CD4-positive, alpha-beta memory T cell (primary cell): ENCODE measurements around the gene CAPN10. TPM values are rescaled to one million over a fixed set of nuclear protein-coding genes. Genes with fewer than 3 reads are reported as not detected.
"Not testable (repeated sequence)": the region's sequence is repeated elsewhere in the genome, so short reads cannot be mapped to it uniquely, and the experiment has no call there.

ENCODE experiments used
- CTCF ChIA-PET: fragments of 350-600 bp; sonication (Branson Sonifier 250); formaldehyde crosslinking; loops from one replicate; lab custom pipeline; 2021; ENCODE audit warnings: inconsistent platforms; ENCODE audit not compliant: partially characterized antibody; lab: Charles Lee
- POLR2A ChIA-PET: fragments of 350-600 bp; sonication (Branson Sonifier 250); formaldehyde crosslinking; loops from one replicate; lab custom pipeline; 2021; ENCODE audit not compliant: partially characterized antibody; lab: Charles Lee
- DNase-seq, 5 donors: peaks; one replicate each; pipeline versions ENCODE4 v3.0.0 to v3.0.0-alpha.2; 2020 to 2022; ENCODE audit warnings: mixed read lengths in 1 of 5
- H3K27ac ChIP-seq: one replicate; pipeline ENCODE4 v1.7.0; 2013; ENCODE audit warnings: low read depth, low read length
- H3K27me3 ChIP-seq: 2 replicates; pipeline ENCODE4 v1.7.0; 2013; ENCODE audit warnings: mild to moderate bottlenecking, low read length, moderate library complexity; ENCODE audit not compliant: insufficient read depth
- H3K36me3 ChIP-seq: 2 replicates; pipeline ENCODE4 v1.7.0; 2013; ENCODE audit warnings: mild to moderate bottlenecking, low read length, moderate library complexity; ENCODE audit not compliant: insufficient read depth
- H3K4me1 ChIP-seq: 2 replicates; pipeline ENCODE4 v1.7.0; 2013; ENCODE audit warnings: mild to moderate bottlenecking, low read length, moderate library complexity; ENCODE audit not compliant: insufficient read depth
- H3K4me3 ChIP-seq, 2 donors: one replicate each; pipeline ENCODE4 v1.7.0; 2013; ENCODE audit warnings: low read length in 2 of 2, mild to moderate bottlenecking in 1 of 2
- H3K9me3 ChIP-seq, 2 donors: one replicate each; pipeline ENCODE4 v1.7.0; 2013; ENCODE audit warnings: low read length in 2 of 2, control low read depth in 1 of 2; ENCODE audit not compliant: control insufficient read depth in 1 of 2
- H3K27ac Mint-ChIP-seq, 7 donors: one replicate each; pipeline ENCODE4 v1.8.0; 2020 to 2021; ENCODE audit warnings: mixed read lengths in 7 of 7, mild to moderate bottlenecking in 6 of 7, inconsistent platforms in 3 of 7, moderate library complexity in 3 of 7
- H3K27me3 Mint-ChIP-seq, 2 donors: one replicate each; pipeline ENCODE4 v1.8.0; 2020 to 2021; ENCODE audit warnings: mixed read lengths in 2 of 2
- H3K36me3 Mint-ChIP-seq, 2 donors: one replicate each; pipeline ENCODE4 v1.8.0; 2020 to 2021; ENCODE audit warnings: mixed read lengths in 2 of 2, inconsistent platforms in 1 of 2, mild to moderate bottlenecking in 1 of 2
- H3K4me1 Mint-ChIP-seq, 4 donors: one replicate each; pipeline ENCODE4 v1.8.0; 2020 to 2021; ENCODE audit warnings: mixed read lengths in 4 of 4, mild to moderate bottlenecking in 1 of 4
- H3K4me3 Mint-ChIP-seq, 8 donors: one replicate each; pipeline ENCODE4 v1.8.0; 2020 to 2021; ENCODE audit warnings: mixed read lengths in 8 of 8, mild to moderate bottlenecking in 7 of 8, moderate library complexity in 6 of 8, inconsistent platforms in 3 of 8
- H3K9me3 Mint-ChIP-seq, 8 donors: one replicate each; pipeline ENCODE4 v1.8.0; 2020 to 2021; ENCODE audit warnings: mixed read lengths in 8 of 8, mild to moderate bottlenecking in 5 of 8, inconsistent platforms in 3 of 8, moderate library complexity in 1 of 8
- intact Hi-C: fragments of 100-400 bp; cut with micrococcal nuclease; formaldehyde crosslinking; loops from one replicate; pipeline ENCODE4 v1.15.1; 2023
- polyA plus RNA-seq, 2 donors: library from polyadenylated mRNA; unstranded; fragments of 300-500 nt; fragmentation: Illumina TruSeq; gene quantifications; one replicate each; pipeline ENCODE4 v1.2.3, GENCODE V29; 2021
- total RNA-seq, 2 experiments: library from RNA; stranded (reverse); gene quantifications; one replicate each; pipeline ENCODE4 v1.2.3, GENCODE V29; 2021

Gene CAPN10, protein sequence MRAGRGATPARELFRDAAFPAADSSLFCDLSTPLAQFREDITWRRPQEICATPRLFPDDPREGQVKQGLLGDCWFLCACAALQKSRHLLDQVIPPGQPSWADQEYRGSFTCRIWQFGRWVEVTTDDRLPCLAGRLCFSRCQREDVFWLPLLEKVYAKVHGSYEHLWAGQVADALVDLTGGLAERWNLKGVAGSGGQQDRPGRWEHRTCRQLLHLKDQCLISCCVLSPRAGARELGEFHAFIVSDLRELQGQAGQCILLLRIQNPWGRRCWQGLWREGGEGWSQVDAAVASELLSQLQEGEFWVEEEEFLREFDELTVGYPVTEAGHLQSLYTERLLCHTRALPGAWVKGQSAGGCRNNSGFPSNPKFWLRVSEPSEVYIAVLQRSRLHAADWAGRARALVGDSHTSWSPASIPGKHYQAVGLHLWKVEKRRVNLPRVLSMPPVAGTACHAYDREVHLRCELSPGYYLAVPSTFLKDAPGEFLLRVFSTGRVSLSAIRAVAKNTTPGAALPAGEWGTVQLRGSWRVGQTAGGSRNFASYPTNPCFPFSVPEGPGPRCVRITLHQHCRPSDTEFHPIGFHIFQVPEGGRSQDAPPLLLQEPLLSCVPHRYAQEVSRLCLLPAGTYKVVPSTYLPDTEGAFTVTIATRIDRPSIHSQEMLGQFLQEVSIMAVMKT
- 10 to 100 TPM; 80.6 to 83.0 TPM for total RNA-seq
- polyA plus RNA-seq, result 10 to 100 TPM in 1 of 2 donors, 1 to 10 TPM in 1; 9.9 to 18.7 TPM

DNA sequence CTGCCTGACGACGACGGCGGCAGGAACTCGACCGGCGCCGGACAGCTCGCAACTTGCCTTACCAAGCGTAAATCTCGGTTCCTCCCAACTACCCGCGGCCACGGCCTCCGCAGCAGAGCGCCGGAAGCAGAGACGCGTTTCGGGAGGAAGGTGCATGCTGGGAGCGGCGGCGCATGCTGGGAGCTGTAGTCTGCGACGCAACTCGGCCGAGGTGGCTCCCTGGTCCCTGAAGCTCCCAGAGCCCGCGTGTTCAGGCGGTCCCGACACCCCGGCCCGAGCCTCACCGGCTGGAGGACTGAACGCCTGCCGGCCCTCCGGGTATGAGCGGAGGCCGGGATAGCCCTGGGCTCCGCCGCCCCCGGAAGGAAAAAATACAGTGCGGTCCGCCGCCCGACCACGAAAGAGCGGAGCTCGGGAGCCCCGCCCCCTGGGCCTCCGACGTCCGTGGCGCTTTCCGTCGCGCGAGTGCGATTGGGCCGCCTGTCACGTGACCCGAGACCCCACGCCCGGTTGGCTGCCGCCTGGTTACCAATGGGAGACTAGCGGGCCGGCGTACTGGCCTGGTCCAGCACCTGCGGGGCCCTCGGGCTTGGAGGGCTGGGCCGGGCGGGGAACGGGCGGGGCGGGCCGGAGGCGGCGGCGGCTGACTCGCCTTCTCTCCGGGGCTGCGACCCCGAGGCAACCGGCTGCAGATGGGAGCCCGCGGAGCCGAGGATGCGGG, at the start of gene CAPN10:
Gene CAPN10 (plus strand): TSS at position 537 of the 721 bp plus-strand sequence. CDS start 178 bp downstream, at position 715.
- Mint-ChIP-seq H3K4me3 (peak within 1 kb of the TSS; percentile 93 to 98 (median 96)), H3K36me3 (peaks cover 20 to 39% of the 10 kb centered on the region in 2 donors), H3K27me3 (no peaks in the 10 kb centered on the region), H3K27ac (peak within 1 kb of the TSS; percentile 95 to 98 (median 96)), H3K4me1 (peaks cover 25 to 63% (median 44%) of the 10 kb centered on the region in 4 donors), H3K9me3 (peaks cover 0 to 1% (median 0%) of the 10 kb centered on the region in 8 donors)
- H3K36me3 ChIP-seq, result peaks cover 19% of the 10 kb centered on the region
- DNase-seq, result peak; percentile 96 to 98 (median 97)
- peak within 1 kb of the TSS; percentile 63 to 99 for H3K4me3 ChIP-seq
- CTCF ChIA-PET, result interaction anchor here (0.7 to 5.3 kb wide), 11 partner anchors 9 to 254 kb away, joined by 3 to 61 read pairs (median 6); partner anchors contain the start of genes ANKMY1, GPR35 and RNPEPL1
- H3K27me3 ChIP-seq, result no peaks in the 10 kb centered on the region
- POLR2A ChIA-PET, result interaction anchor here (0.9 to 7.7 kb wide), 16 partner anchors 8 to 1031 kb away, joined by 3 to 461 read pairs (median 4); partner anchors contain the start of genes DUSP28, GPR35, HDLBP and MTERF4
- intact Hi-C loops, result loop anchor here (1.0 to 2.0 kb wide), 4 partner anchors 20 to 72 kb away; no protein-coding TSS in a partner anchor
- no peaks in the 10 kb centered on the region for H3K9me3 ChIP-seq
- H3K27ac ChIP-seq, result peak within 1 kb of the TSS; percentile 80
- H3K4me1 ChIP-seq, result peaks cover 38% of the 10 kb centered on the region

DNA sequence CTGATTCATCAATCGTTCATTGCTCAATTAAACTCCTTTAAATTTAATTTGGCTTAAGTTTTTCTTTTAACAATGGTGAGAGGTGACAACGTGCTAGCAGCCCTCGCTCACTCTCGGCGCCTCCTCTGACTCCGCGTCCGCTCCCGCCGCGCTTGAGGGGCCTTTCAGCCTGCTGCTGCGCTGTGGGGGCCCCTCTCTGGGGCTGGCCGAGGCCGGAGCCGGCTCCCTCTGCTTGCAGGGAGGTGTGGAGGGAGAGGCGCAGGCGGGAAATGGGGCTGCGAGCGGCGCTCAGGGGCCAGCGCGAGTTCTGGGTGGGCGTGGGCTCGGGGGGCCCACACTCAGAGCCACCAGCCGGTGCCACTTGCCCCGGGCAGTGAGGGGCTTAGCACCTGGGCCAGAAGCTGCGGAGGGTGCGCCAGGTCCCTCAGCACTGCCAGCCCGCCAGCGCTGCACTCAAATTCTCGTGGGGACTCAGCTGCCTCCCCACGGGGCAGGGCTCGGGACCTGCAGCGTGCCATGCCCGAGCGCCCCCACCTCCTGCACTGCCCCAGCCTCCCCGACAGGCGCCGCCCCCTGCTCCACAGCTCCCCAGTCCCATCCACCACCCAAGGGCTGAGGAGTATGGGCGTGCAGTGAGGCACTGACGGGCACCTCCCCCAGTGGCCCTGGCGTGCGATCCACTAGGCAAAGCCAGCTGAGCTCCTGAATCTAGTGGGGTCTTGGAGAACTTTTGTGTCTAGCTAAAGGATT, 48.3 kb upstream of the CAPN10 start:
- ChIA-PET CTCF (interaction anchor here (1.3 kb wide), 1 partner anchor 24 kb away, joined by 5 read pairs; no protein-coding TSS in a partner anchor), POLR2A (no interaction called here)
- no peak overlapping the region for H3K4me3 ChIP-seq
- intact Hi-C loops, result no loop called here
- Mint-ChIP-seq H3K4me1 (peaks cover 8 to 18% (median 10%) of the 10 kb centered on the region in 4 donors), H3K9me3 (peaks cover 0 to 5% (median 0%) of the 10 kb centered on the region in 8 donors), H3K4me3 (no peak overlapping the region), H3K27ac (no peak overlapping the region), H3K36me3 (peaks cover 62 to 63% of the 10 kb centered on the region in 2 donors), H3K27me3 (no peaks in the 10 kb centered on the region)
- DNase-seq, result no peak
- no peak overlapping the region for H3K27ac ChIP-seq
- H3K4me1 ChIP-seq, result no peaks in the 10 kb centered on the region
- H3K27me3 ChIP-seq, result no peaks in the 10 kb centered on the region
- peaks cover 9% of the 10 kb centered on the region for H3K36me3 ChIP-seq
- no peaks in the 10 kb centered on the region for H3K9me3 ChIP-seq

GRCh38 chr2:240539101-240539500, 47.4 kb upstream of the CAPN10 start:
- H3K36me3 ChIP-seq, H3K4me1 ChIP-seq, H3K9me3 ChIP-seq, intact Hi-C loops, H3K27ac ChIP-seq, H3K9me3 Mint-ChIP-seq, POLR2A ChIA-PET, H3K27me3 ChIP-seq, H3K4me3 ChIP-seq, H3K4me3 Mint-ChIP-seq, H3K27me3 Mint-ChIP-seq, DNase-seq, H3K27ac Mint-ChIP-seq: not testable (repeated sequence)
- CTCF ChIA-PET, result interaction anchor here (1.3 kb wide), 1 partner anchor 25 kb away, joined by 5 read pairs; no protein-coding TSS in a partner anchor
- Mint-ChIP-seq H3K4me1 (peaks cover 8 to 18% (median 11%) of the 10 kb centered on the region in 4 donors), H3K36me3 (peaks cover 55 to 57% of the 10 kb centered on the region in 2 donors)

- Mint-ChIP-seq H3K4me3 (no peak overlapping the region), H3K27ac (peak overlapping the region in 3 of 7 donors; percentile 31 to 57 (median 48)), H3K36me3 (peaks cover 47 to 49% of the 10 kb centered on the region in 2 donors), H3K9me3 (no peaks in the 10 kb centered on the region), H3K4me1 (peaks cover 8 to 22% (median 11%) of the 10 kb centered on the region in 4 donors), H3K27me3 (no peaks in the 10 kb centered on the region)
- no peak for DNase-seq
- intact Hi-C loops, result no loop called here
- Histone ChIP-seq H3K4me3 (no peak overlapping the region), H3K27me3 (no peaks in the 10 kb centered on the region), H3K9me3 (no peaks in the 10 kb centered on the region), H3K36me3 (peaks cover 12% of the 10 kb centered on the region), H3K4me1 (no peaks in the 10 kb centered on the region), H3K27ac (no peak overlapping the region)
- ChIA-PET POLR2A (no interaction called here), CTCF (no interaction called here)
These were observed 46.6 kb upstream of the CAPN10 start for GRCh38 chr2:240539906-240540305.

- ChIA-PET CTCF (interaction anchor here (1.5 to 3.6 kb wide), 3 partner anchors 15 to 37 kb away, joined by 7 to 15 read pairs (median 10); no protein-coding TSS in a partner anchor), POLR2A (interaction anchor here (0.7 to 12.6 kb wide), 3 partner anchors 10 to 35 kb away, joined by 3 to 249 read pairs (median 3); partner anchors contain the start of genes CAPN10 and RNPEPL1)
- Histone ChIP-seq H3K9me3 (no peaks in the 10 kb centered on the region), H3K36me3 (peaks cover 27% of the 10 kb centered on the region), H3K4me3 (no peak overlapping the region), H3K27ac (no peak overlapping the region), H3K27me3 (no peaks in the 10 kb centered on the region), H3K4me1 (peaks cover 3% of the 10 kb centered on the region)
- H3K36me3 Mint-ChIP-seq, result peaks cover 17 to 33% of the 10 kb centered on the region in 2 donors
- H3K9me3 Mint-ChIP-seq, result peaks cover 0 to 7% (median 0%) of the 10 kb centered on the region in 8 donors
- peaks cover 2 to 16% (median 4%) of the 10 kb centered on the region in 4 donors for H3K4me1 Mint-ChIP-seq
- intact Hi-C loops, result no loop called here
- no peaks in the 10 kb centered on the region for H3K27me3 Mint-ChIP-seq
- H3K27ac Mint-ChIP-seq, result peak overlapping the region in 1 of 7 donors; percentile 42
- DNase-seq, result no peak
- H3K4me3 Mint-ChIP-seq, result no peak overlapping the region
These were observed 35.2 kb upstream of the CAPN10 start for GRCh38 chr2:240551288-240551687.

- no peak overlapping the region for H3K4me3 ChIP-seq
- Mint-ChIP-seq H3K27ac (no peak overlapping the region), H3K4me1 (peaks cover 7 to 21% (median 9%) of the 10 kb centered on the region in 4 donors), H3K4me3 (no peak overlapping the region), H3K27me3 (no peaks in the 10 kb centered on the region), H3K9me3 (peaks cover 0 to 7% (median 0%) of the 10 kb centered on the region in 8 donors), H3K36me3 (peaks cover 17 to 38% of the 10 kb centered on the region in 2 donors)
- H3K9me3 ChIP-seq, result no peaks in the 10 kb centered on the region
- peaks cover 8% of the 10 kb centered on the region for H3K4me1 ChIP-seq
- ChIA-PET CTCF (interaction anchor here (1.5 to 3.6 kb wide), 3 partner anchors 14 to 37 kb away, joined by 7 to 15 read pairs (median 10); no protein-coding TSS in a partner anchor), POLR2A (interaction anchor here (1.3 to 12.6 kb wide), 2 partner anchors 21 to 35 kb away, joined by 3 to 249 read pairs; partner anchors contain the start of genes CAPN10 and RNPEPL1)
- H3K27ac ChIP-seq, result no peak overlapping the region
- H3K27me3 ChIP-seq, result no peaks in the 10 kb centered on the region
- DNase-seq, result no peak
- intact Hi-C loops, result no loop called here
- H3K36me3 ChIP-seq, result peaks cover 27% of the 10 kb centered on the region
These were observed 34.7 kb upstream of the CAPN10 start for GRCh38 chr2:240551811-240552210.
